HK-2 (cell line): ENCODE results near the gene MYH9.

Experiments
- DNase-seq: peaks from one replicate; pipeline ENCODE4 v3.0.0-alpha.2; 2018; ENCODE audit not compliant: unreplicated experiment

Gene MYH9

DNA sequence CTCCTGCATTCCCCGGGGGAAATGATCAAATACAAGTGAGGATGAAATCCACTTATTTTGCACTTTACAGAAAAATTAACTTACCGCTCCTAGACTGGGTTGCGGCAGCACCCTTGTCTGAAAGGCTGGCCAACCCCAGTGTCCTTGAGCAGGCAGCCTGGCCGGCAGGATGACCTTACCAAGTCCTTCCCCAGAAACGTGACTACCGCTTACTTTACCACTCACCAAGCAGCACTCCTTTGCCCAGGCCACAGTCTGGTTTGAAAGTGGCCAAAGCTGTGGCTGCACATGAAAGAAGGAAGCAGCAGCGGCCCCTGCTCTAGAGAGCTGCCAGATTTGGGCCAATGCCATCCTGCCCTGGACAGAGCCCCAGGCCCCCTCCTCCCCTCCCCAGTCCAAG lies 20.3 kb downstream of the MYH9 start:
- DNase-seq = no peak

- DNase-seq = no peak
Observed at GRCh38 chr22:36367066-36367465, 20.7 kb downstream of the MYH9 start.

DNA sequence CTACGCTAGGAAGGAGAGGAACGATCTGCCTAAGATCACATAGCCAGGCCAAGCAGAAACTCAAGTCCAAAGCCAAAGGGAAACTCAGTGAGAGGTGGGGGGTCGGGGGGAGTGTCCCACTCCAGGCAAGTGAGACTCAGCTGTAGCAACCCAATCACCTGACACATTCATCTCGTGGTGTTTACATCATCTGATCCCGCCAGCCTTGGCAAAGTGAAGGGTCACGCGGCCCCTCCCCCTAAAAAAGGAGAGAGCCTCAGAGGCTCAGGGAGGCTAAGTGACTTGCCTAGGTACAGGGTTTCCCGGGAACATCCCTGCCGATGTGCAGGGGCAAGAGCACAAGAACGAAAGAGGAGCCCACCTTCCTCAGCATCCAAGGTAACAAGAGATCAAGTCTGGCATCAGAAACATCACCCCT lies 21.5 kb downstream of the MYH9 start:
- peak; percentile 54 for DNase-seq

DNA sequence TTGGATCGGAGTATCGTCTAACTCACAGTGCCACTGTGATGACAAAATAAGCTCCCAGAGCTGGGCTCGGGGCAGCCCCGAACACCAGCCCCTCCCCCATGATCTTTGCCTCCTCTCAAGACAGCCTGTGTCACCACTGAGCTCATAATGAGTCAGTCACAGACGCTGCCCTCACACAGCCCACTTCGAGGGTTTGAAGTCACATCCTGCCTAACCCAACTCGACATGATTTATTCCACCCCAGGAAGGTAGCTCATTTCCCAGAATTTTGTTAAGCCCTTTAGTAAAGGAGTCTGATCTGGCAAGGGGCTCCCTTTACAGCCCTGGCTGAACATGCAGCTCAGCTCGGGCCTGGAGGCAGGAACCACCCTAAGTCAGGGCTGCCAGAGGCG lies 22.8 kb downstream of the MYH9 start:
- peak; percentile 83 for DNase-seq

- DNase-seq = no peak
Observed at GRCh38 chr22:36364255-36365019, 23.3 kb downstream of the MYH9 start.

DNA sequence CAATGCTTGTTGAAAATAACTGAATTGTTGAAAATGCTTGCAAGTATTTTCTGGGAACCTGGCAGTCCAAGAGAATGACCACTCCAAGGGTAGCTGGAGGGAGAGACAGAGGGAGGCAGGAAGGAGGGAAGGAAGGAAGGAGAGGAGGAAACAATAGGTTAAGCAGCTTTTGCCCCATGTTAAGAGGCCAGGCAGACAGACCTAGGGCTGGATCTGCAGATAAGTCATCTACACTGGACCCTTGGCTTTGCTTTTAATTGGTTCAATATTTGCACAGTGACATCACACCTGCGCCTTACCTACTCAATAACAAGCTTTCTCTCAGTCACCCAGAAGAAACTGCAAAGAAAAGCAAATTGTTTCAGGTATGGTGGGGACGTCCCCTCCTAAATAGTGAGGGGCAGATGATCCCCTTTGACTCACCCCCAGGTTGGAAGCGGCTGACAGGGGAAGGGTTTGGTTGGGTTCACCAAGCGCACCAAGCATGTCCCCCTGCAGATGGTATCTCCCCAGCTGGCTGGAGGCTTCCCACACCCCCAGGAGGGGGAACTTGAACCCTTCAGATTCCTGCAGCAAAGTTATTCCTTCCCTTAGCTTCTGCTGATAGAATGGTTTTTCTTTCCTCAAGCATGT lies 24.3 kb downstream of the MYH9 start:
- DNase-seq = no peak

GRCh38 chr22:36362932-36363331 lies 24.8 kb downstream of the MYH9 start:
- DNase-seq = no peak

GRCh38 chr22:36362075-36362474 lies 25.7 kb downstream of the MYH9 start:
- DNase-seq = no peak

- DNase-seq = no peak
Observed at GRCh38 chr22:36360871-36361383, 26.8 kb downstream of the MYH9 start.

- DNase-seq = no peak
Observed at GRCh38 chr22:36360011-36360410, 27.8 kb downstream of the MYH9 start.

- no peak for DNase-seq
Observed at GRCh38 chr22:36359470-36359996, 28.2 kb downstream of the MYH9 start.

GRCh38 chr22:36358533-36359469 lies 29.0 kb downstream of the MYH9 start:
- DNase-seq = no peak

DNA sequence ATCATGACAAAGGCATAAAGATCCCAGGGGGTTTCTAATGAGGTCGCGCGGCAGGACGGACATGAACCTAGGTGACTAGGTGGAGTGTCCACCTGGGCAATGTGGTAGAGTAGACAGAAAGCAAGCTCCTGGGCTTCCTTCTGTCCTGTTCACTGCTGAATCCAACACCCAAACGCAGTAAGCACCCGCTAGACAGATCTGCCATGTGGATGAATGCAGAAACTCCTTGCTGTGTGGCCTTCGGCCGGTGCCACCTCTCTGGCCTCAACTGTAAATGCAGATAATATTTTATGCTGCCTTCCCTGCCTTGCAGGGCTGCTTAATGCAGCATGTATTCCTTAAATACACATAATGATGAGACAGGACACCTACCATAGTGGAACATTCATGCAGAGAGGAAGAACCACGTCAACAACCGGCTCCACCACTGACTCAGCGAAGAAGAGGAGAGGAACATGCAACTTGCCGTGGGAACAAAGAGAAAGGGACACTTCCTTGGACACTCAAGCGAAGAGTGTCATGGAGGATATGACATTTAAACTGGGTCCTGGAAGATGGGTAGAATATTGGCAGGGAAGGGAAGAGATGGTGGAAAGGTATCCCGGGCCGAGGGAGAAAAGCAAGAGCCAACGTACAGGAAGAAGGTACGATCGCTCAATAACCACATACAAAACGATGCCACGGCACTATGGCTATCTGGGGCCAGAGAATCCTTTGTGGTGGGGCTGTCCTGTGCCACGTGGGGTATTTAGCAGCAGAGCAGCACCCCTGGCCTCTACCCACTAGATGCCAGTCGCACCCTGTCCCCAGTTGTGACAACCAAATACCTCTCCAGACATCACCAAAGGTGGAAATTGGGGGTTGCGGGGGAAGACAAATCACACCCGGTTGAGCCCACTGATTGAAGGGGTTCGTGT lies 30.8 kb downstream of the MYH9 start:
- DNase-seq = no peak

DNA sequence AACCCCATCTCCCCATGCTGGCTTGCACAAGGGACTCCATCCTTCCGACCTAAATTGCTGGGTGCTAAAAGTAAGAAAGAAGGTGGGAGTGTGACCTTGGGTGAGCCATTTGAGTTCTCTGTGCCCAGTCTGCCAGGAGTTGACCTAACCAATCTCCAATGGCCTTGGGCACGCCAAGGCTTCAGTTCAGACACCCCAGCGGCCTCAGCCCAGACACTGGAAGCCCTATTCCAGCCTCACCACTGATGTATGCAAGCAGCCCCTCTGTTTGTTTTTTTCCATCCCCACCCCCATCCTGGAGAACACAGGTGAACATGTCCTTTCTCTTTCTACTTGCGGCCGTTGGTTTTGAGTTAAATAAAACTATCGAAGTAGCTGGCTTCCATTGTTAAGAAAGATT lies 31.9 kb downstream of the MYH9 start:
- DNase-seq = no peak

GRCh38 chr22:36355362-36355761 lies 32.4 kb downstream of the MYH9 start:
- DNase-seq = no peak

DNA sequence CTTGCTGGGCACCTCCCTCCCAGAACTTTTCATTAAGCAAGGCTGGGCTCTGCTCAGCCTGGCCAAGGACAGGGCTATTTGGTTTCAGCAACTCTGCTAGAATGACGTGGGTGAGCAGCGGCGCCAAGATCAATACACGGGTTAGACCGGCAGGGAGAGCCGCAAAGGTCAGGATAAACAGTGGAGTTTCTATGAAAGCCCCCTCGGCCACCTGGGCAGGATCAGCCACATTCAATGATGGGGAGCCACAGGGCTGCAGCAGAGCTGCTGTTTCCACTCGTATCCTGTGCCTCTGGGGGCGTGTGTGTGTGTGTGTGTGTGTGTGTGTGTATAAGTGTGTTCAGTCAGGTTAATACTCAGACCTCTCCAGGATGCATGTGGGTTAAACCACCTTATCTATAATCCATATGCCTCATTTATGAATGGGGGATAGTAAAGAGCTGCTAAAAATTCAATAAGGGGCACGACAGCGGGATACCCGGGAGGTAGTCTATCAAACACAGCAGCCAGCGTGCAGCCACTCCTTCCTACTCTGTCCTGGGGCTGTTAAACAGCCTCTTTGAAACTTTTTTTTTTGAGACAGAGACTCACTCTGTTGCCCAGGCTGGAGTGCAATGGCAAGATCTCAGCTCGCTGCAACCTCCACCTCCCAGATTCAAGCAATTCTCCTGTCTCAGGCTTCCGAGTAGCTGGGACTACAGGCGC lies 34.8 kb downstream of the MYH9 start:
- no peak for DNase-seq

GRCh38 chr22:36351921-36352802 lies 35.6 kb downstream of the MYH9 start:
- DNase-seq = no peak

DNA sequence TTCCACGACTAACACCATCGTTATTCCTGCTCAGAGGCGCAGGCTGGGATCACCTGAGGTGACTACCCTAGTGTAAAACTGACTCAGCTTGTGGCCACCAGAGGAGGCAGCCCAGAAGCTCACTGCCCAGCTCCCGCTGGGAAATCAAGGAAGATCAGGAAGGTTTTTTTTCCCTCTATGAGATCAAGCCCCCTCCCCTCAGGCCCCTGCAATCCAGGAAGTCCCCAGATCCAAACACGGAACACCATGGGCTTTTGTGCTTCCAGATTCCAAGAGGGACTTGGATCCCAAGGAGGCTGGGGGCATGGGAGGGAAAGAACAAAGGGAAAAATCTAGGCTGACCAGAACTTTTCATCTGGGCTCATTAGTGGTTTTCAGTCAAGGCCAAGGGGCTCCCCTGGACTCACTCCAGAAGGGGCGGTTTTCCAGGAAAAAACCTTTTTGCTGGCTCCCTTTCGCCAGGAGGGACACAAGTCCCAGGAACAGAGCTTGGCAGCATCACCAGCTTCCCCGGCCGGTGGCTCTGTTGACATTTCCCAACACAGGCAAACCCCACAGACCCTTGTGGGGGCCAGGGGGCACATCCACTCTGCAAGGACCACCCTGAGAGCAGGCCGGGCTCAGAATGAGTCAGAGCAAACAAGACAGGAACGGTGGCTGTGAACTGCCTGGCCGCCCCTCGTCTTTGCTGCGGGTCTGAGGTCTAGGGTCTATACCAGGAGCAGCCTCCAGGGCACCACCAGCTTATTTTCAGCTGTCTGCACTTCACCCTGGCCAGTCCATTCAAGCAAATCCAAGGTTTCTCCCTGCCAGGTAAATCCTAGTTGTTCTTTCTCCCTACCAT lies 36.8 kb downstream of the MYH9 start:
- DNase-seq = no peak
